H1 (cell line): ENCODE measurements around the gene APH1B. TPM values are rescaled to one million over a fixed set of nuclear protein-coding genes. Genes with fewer than 3 reads are reported as not detected.

ENCODE experiments used
- CTCF ChIA-PET: fragments of 300-600 bp; sonication (Branson Sonifier 250); formaldehyde crosslinking; loops from one replicate; lab custom pipeline; 2021; ENCODE audit not compliant: partially characterized antibody; lab: Charles Lee
- POLR2A ChIA-PET: fragments of 300-600 bp; sonication (Branson Sonifier 250); formaldehyde crosslinking; loops from one replicate; lab custom pipeline; 2021; ENCODE audit warnings: inconsistent platforms; ENCODE audit not compliant: partially characterized antibody; lab: Charles Lee
- DNase-seq, 2 experiments: peaks; one replicate each; pipeline versions ENCODE4 v3.0.0 to v3.0.0-alpha.2; 2010 to 2022; ENCODE audit warnings: low spot score in 2 of 2, low read depth in 1 of 2, mixed read lengths in 1 of 2
- FAIRE-seq: peaks from 2 replicates; lab custom pipeline; 2011; peaks lifted over from hg19 to GRCh38; lab: Jason Lieb, UNC
- H2AFZ ChIP-seq: 2 replicates; pipeline ENCODE4 v1.8.1; 2012; ENCODE audit warnings: low read length, inconsistent platforms
- H2AK5ac ChIP-seq: 2 replicates; pipeline ENCODE4 v1.6.1; 2013; ENCODE audit warnings: low read depth, low read length
- H2BK120ac ChIP-seq: replicated peaks from 2 replicates; pipeline ENCODE3; 2013; ENCODE audit warnings: low read depth, low read length, inconsistent platforms
- H2BK12ac ChIP-seq: 2 replicates; pipeline ENCODE4 v1.6.1; 2013; ENCODE audit warnings: low read depth, low read length
- H2BK15ac ChIP-seq: 2 replicates; pipeline ENCODE4 v1.6.1; 2013; ENCODE audit warnings: low read length
- H2BK20ac ChIP-seq: 2 replicates; pipeline ENCODE4 v1.6.1; 2013; ENCODE audit warnings: low read length
- H2BK5ac ChIP-seq: 2 replicates; pipeline ENCODE4 v1.6.1; 2013; ENCODE audit warnings: low read depth, low read length
- H3K14ac ChIP-seq: 2 replicates; pipeline ENCODE4 v1.6.1; 2013; ENCODE audit warnings: inconsistent platforms; ENCODE audit not compliant: insufficient read length
- H3K18ac ChIP-seq: 2 replicates; pipeline ENCODE4 v1.6.1; 2013; ENCODE audit warnings: low read length; ENCODE audit errors: extremely low read depth
- H3K23ac ChIP-seq: 2 replicates; pipeline ENCODE4 v1.6.1; 2013; ENCODE audit warnings: inconsistent platforms; ENCODE audit not compliant: insufficient read length
- H3K23me2 ChIP-seq: 2 replicates; pipeline ENCODE4 v1.6.1; 2013; ENCODE audit warnings: low read depth, low read length
- H3K27ac ChIP-seq: 2 replicates; pipeline ENCODE4 v1.6.1; 2011; ENCODE audit warnings: low read depth, low read length, inconsistent platforms
- H3K27me3 ChIP-seq, 4 experiments: replicated peaks in 1 of 4; 1 replicate in 1 of 4; 2 replicates in 3 of 4; pipeline versions ENCODE4 v1.6.1 to v1.8.1; 2011 to 2013; ENCODE audit warnings: low read length in 3 of 4, mild to moderate bottlenecking in 3 of 4, inconsistent platforms in 2 of 4, mixed read lengths in 2 of 4, moderate library complexity in 1 of 4; ENCODE audit not compliant: control insufficient read depth in 3 of 4, insufficient read depth in 3 of 4; ENCODE audit errors: extremely low read depth in 1 of 4
- H3K36me3 ChIP-seq, 4 experiments: 2 replicates each; pipeline versions ENCODE4 v1.6.1 to v1.8.1; 2011 to 2013; ENCODE audit warnings: mild to moderate bottlenecking in 4 of 4, low read length in 3 of 4, moderate library complexity in 2 of 4, control low read depth in 1 of 4, inconsistent platforms in 1 of 4; ENCODE audit not compliant: insufficient read depth in 4 of 4, control insufficient read depth in 2 of 4
- H3K4ac ChIP-seq: replicated peaks from 2 replicates; pipeline ENCODE3; 2013; ENCODE audit warnings: low read length, low read depth, mixed read lengths, inconsistent platforms; ENCODE audit not compliant: insufficient read length
- H3K4me1 ChIP-seq, 4 experiments: replicated peaks in 1 of 4; 1 replicate in 1 of 4; 2 replicates in 3 of 4; pipeline versions ENCODE4 v1.6.1 to v1.8.1; 2011 to 2013; ENCODE audit warnings: low read length in 3 of 4, inconsistent platforms in 2 of 4, mixed read lengths in 1 of 4; ENCODE audit not compliant: insufficient read depth in 4 of 4, control insufficient read depth in 3 of 4
- H3K4me2 ChIP-seq, 2 experiments: 2 replicates each; pipeline versions ENCODE4 v1.6.1 to v1.8.1; 2011 to 2013; ENCODE audit warnings: low read depth in 2 of 2, low read length in 2 of 2, control low read depth in 1 of 2, inconsistent platforms in 1 of 2, mild to moderate bottlenecking in 1 of 2; ENCODE audit not compliant: insufficient read depth in 1 of 2
- H3K4me3 ChIP-seq, 4 experiments: fragments of 200-600, 300-600 bp in 1 of 4; sonication (generic), shearing (Covaris generic), sonication (Bioruptor Twin) in 1 of 4; 2 replicates each; pipeline versions ENCODE4 v1.5.1 to v1.8.1; 2011 to 2016; ENCODE audit warnings: low read length in 4 of 4, low read depth in 3 of 4, control low read depth in 2 of 4, inconsistent platforms in 2 of 4, mild to moderate bottlenecking in 2 of 4, mixed read lengths in 1 of 4, moderate library complexity in 1 of 4; ENCODE audit not compliant: insufficient read depth in 2 of 4; ENCODE audit errors: extremely low read depth in 1 of 4
- H3K56ac ChIP-seq: replicated peaks from 2 replicates; pipeline ENCODE3; 2013; ENCODE audit warnings: low read depth, mild to moderate bottlenecking, mixed read lengths, low read length, inconsistent platforms; ENCODE audit not compliant: insufficient read length
- H3K79me1 ChIP-seq: 2 replicates; pipeline ENCODE4 v1.6.1; 2013; ENCODE audit warnings: low read depth, low read length, control low read depth
- H3K79me2 ChIP-seq, 2 experiments: 2 replicates each; pipeline versions ENCODE4 v1.6.1 to v1.8.1; 2012 to 2013; ENCODE audit warnings: low read length in 2 of 2, mild to moderate bottlenecking in 2 of 2, inconsistent platforms in 1 of 2; ENCODE audit not compliant: insufficient read depth in 2 of 2, control insufficient read depth in 1 of 2
- H3K9ac ChIP-seq, 4 experiments: replicated peaks in 1 of 4; 1 replicate in 1 of 4; 2 replicates in 3 of 4; pipeline versions ENCODE4 v1.6.1 to v1.8.1; 2011 to 2013; ENCODE audit warnings: low read depth in 3 of 4, low read length in 3 of 4, control low read depth in 2 of 4, mild to moderate bottlenecking in 2 of 4, moderate library complexity in 2 of 4, inconsistent platforms in 1 of 4; ENCODE audit errors: extremely low read depth in 1 of 4
- H3K9me3 ChIP-seq, 2 experiments: 2 replicates each; pipeline versions ENCODE4 v1.6.1 to v1.8.1; 2012 to 2013; ENCODE audit warnings: mild to moderate bottlenecking in 2 of 2, moderate library complexity in 2 of 2, control low read depth in 1 of 2, inconsistent platforms in 1 of 2, low read depth in 1 of 2, low read length in 1 of 2, mixed read lengths in 1 of 2; ENCODE audit not compliant: insufficient read depth in 2 of 2
- H4K20me1 ChIP-seq, 2 experiments: replicated peaks in 1 of 2; 2 replicates each; pipeline versions ENCODE3 to v1.8.1; 2011 to 2013; ENCODE audit warnings: inconsistent platforms in 2 of 2, low read length in 2 of 2, mild to moderate bottlenecking in 1 of 2; ENCODE audit not compliant: insufficient read depth in 2 of 2, control insufficient read depth in 1 of 2
- H4K5ac ChIP-seq: 2 replicates; pipeline ENCODE4 v1.6.1; 2013; ENCODE audit warnings: low read length, low read depth, mixed read lengths, inconsistent platforms; ENCODE audit not compliant: insufficient read length
- H4K8ac ChIP-seq: 2 replicates; pipeline ENCODE4 v1.8.0; 2013; ENCODE audit warnings: mild to moderate bottlenecking, moderate library complexity, low read length, inconsistent platforms; ENCODE audit not compliant: insufficient read depth; ENCODE audit errors: extremely low read depth
- H4K91ac ChIP-seq: replicated peaks from 2 replicates; pipeline ENCODE3; 2013; ENCODE audit warnings: low read length, mixed read lengths, inconsistent platforms; ENCODE audit not compliant: insufficient read length
- ATF2 ChIP-seq: IDR thresholded peaks from 2 replicates; pipeline ENCODE4 v1.6.1; 2012; ENCODE audit warnings: low read length, inconsistent platforms
- CBX5 ChIP-seq: fragments of 300-800, 300-1000 bp; sonication (generic); IDR thresholded peaks from 2 replicates; pipeline ENCODE4 v1.7.1; 2016; ENCODE audit warnings: antibody characterized with exemption, low read length, low read depth
- CBX8 ChIP-seq: fragments of 300-800, 300-1000 bp; sonication (generic); IDR thresholded peaks from 2 replicates; pipeline ENCODE4 v1.7.1; 2016; ENCODE audit warnings: low read depth, low read length, borderline replicate concordance
- CEBPB ChIP-seq: IDR thresholded peaks from 2 replicates; pipeline ENCODE4 v1.6.1; 2012; ENCODE audit warnings: low read depth, low read length
- MAX ChIP-seq: IDR thresholded peaks from 2 replicates; pipeline ENCODE4 v1.6.1; 2012; ENCODE audit warnings: inconsistent platforms
- RNF2 ChIP-seq: fragments of 200-900, 300-1000 bp; sonication (generic); IDR thresholded peaks from 2 replicates; pipeline ENCODE4 v1.7.1; 2016; ENCODE audit warnings: borderline replicate concordance, low read depth, mild to moderate bottlenecking, antibody characterized with exemption, low read length; ENCODE audit not compliant: poor library complexity, severe bottlenecking; ENCODE audit errors: missing control alignments
- SUZ12 ChIP-seq: fragments of 200-600 bp; sonication (generic); IDR thresholded peaks from 2 replicates; pipeline ENCODE4 v1.6.1; 2012; ENCODE audit warnings: mild to moderate bottlenecking, inconsistent platforms, low read length, moderate library complexity, mixed read lengths
- WGBS, 2 experiments: shearing (Covaris generic) in 1 of 2; methylation state at CpG; one replicate each; pipeline versions ENCODE4 v1.1.6 to v1.1.7; 2013 to 2015; ENCODE audit warnings: low lambda C conversion rate in 2 of 2, mixed read lengths in 2 of 2, inconsistent platforms in 1 of 2, low coverage in 1 of 2, missing lambda C conversion rate in 1 of 2; ENCODE audit not compliant: insufficient replicate concordance in 2 of 2, insufficient coverage in 1 of 2, insufficient read length in 1 of 2; ENCODE audit errors: extremely low coverage in 1 of 2, missing lambda C conversion rate in 1 of 2; 5-methylcytosine and 5-hydroxymethylcytosine counted together
- polyA plus RNA-seq, 7 experiments: library from polyadenylated mRNA; depleted of rRNA in 3 of 7; stranded (reverse) in 5 of 7; unstranded in 2 of 7; fragments of >200 nt in 5 of 7; fragments of 200-250 nt in 2 of 7; gene quantifications; 1 replicate in 5 of 7; 2 replicates in 1 of 7; 4 replicates in 1 of 7; pipeline versions ENCODE4 v1.2.1 to v1.2.3, GENCODE V29; 2011 to 2013; ENCODE audit warnings: missing spikeins in 2 of 7, mixed read lengths in 2 of 7
- total RNA-seq: library from RNA; stranded (reverse); fragmentation: NEBNext Ultra II Directional; extraction: Animal tissue kit (Norgen Biotek cat#: 25700); gene quantifications from 2 replicates; pipeline ENCODE4 v1.2.1, GENCODE V29; 2021
- TF ChIP-seq, protein P1 (sequence below): IDR thresholded peaks from 2 replicates; pipeline ENCODE4 v1.6.1; 2011; ENCODE audit warnings: low read depth, mild to moderate bottlenecking, low read length; ENCODE audit not compliant: insufficient read depth

The APH1B gene
- total and polyA plus RNA-seq, 2 of the 8 experiments (the other 6 are each of a cell fraction or from before 2014, with no cell fraction given) = 11.5 to 22.9 TPM

- H3K79me2 ChIP-seq = no peaks in the 10 kb centered on the region
- H2BK5ac ChIP-seq = no peak overlapping the region
- H2AK5ac ChIP-seq = no peak overlapping the region
- FAIRE-seq (no peak), DNase-seq (no peak)
- H4K8ac ChIP-seq = no peak overlapping the region
- H3K27ac ChIP-seq = no peak overlapping the region
- no peak overlapping the region for H4K91ac ChIP-seq
- H2BK120ac ChIP-seq = no peak overlapping the region
- H3K4me2 ChIP-seq = no peak overlapping the region
- no peak overlapping the region for H3K9ac ChIP-seq
- ChIA-PET CTCF (no interaction called here), POLR2A (interaction anchor here (0.9 kb wide), 1 partner anchor 17 kb away, joined by 3 read pairs; no protein-coding TSS in a partner anchor)
- H3K4ac ChIP-seq = no peak overlapping the region
- no peak overlapping the region for H3K56ac ChIP-seq
- H3K79me1 ChIP-seq = no peaks in the 10 kb centered on the region
- H2BK20ac ChIP-seq = no peak overlapping the region
- H3K36me3 ChIP-seq = no peaks in the 10 kb centered on the region
- no peaks in the 10 kb centered on the region for H4K20me1 ChIP-seq
- H3K4me1 ChIP-seq = no peaks in the 10 kb centered on the region; a peak in 1 of 7 replicates
- 92% methylated on average over 5 of the region's 5 CpGs; no CpG with 5 or more reads in 1 of the 2 experiments for WGBS, 2 experiments
- peak overlapping the region; percentile 32; the same call in 1 of the 2 replicates for H3K18ac ChIP-seq
- no peak overlapping the region for H2AFZ ChIP-seq
- no peaks in the 10 kb centered on the region for H3K9me3 ChIP-seq
- peak overlapping the region; percentile 46; the same call in 1 of the 2 replicates for H2BK15ac ChIP-seq
- H3K4me3 ChIP-seq = no peak overlapping the region
- no peaks in the 10 kb centered on the region for H3K27me3 ChIP-seq
- no peaks in the 10 kb centered on the region for H3K23me2 ChIP-seq
- no peak overlapping the region for H2BK12ac ChIP-seq
- no peak overlapping the region for H4K5ac ChIP-seq
- no peak overlapping the region for H3K23ac ChIP-seq
- H3K14ac ChIP-seq = no peak overlapping the region
- TF ChIP-seq CBX8 (no peak), ATF2 (no peak), SUZ12 (no peak), CEBPB (no peak), RNF2 (no peak), CBX5 (no peak), MAX (no peak)
- TF ChIP-seq, protein P1, sequence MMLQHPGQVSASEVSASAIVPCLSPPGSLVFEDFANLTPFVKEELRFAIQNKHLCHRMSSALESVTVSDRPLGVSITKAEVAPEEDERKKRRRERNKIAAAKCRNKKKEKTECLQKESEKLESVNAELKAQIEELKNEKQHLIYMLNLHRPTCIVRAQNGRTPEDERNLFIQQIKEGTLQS = no peak
Observed at GRCh38 chr15:63329567-63330350, 52.4 kb downstream of the APH1B start.
